Coronary artery (tissue), 2 donors: ENCODE data around the gene CFAP299.

Experiments
- DNase-seq: peaks from one replicate; pipeline ENCODE4 v3.0.0-alpha.2; 2017; ENCODE audit warnings: low spot score
- H3K27ac ChIP-seq, 2 donors: fragments of 200-600 bp; sonication (generic); one replicate each; pipeline ENCODE4 v1.5.1; 2016 to 2019
- H3K4me3 ChIP-seq: fragments of 200-600 bp; sonication (generic); 2 replicates; pipeline ENCODE4 v1.5.1; 2016; ENCODE audit warnings: mild to moderate bottlenecking, moderate library complexity
- TF ChIP-seq, protein P1 (sequence below): fragments of 200-600 bp; sonication (generic); IDR thresholded peaks from one replicate; pipeline ENCODE4 v1.5.1; 2019; ENCODE audit warnings: antibody characterized with exemption

The CFAP299 gene

DNA sequence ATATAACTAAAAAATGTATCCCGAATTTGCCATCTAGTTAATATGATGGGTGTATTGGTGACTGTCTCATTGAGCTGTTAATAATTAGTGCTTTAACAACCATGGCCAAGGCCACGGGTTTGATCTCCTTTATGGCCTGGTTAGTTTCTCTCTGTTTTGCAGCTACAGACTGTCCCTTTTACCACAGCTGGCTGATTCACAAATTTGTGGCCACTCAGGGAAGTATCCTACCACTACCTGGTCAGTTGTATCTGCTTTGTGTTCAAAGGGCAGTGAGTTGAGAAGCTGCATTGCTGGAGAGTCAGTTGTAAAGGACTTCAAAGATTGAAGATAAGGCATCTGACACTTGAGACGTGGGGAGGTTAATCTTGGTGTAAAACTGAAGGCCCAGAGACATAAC is 475.9 kb downstream of the CFAP299 start:
- no peak overlapping the region for H3K4me3 ChIP-seq
- TF ChIP-seq, protein P1, sequence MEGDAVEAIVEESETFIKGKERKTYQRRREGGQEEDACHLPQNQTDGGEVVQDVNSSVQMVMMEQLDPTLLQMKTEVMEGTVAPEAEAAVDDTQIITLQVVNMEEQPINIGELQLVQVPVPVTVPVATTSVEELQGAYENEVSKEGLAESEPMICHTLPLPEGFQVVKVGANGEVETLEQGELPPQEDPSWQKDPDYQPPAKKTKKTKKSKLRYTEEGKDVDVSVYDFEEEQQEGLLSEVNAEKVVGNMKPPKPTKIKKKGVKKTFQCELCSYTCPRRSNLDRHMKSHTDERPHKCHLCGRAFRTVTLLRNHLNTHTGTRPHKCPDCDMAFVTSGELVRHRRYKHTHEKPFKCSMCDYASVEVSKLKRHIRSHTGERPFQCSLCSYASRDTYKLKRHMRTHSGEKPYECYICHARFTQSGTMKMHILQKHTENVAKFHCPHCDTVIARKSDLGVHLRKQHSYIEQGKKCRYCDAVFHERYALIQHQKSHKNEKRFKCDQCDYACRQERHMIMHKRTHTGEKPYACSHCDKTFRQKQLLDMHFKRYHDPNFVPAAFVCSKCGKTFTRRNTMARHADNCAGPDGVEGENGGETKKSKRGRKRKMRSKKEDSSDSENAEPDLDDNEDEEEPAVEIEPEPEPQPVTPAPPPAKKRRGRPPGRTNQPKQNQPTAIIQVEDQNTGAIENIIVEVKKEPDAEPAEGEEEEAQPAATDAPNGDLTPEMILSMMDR: no peak
- no peak for DNase-seq
- H3K27ac ChIP-seq: no peak overlapping the region

DNA sequence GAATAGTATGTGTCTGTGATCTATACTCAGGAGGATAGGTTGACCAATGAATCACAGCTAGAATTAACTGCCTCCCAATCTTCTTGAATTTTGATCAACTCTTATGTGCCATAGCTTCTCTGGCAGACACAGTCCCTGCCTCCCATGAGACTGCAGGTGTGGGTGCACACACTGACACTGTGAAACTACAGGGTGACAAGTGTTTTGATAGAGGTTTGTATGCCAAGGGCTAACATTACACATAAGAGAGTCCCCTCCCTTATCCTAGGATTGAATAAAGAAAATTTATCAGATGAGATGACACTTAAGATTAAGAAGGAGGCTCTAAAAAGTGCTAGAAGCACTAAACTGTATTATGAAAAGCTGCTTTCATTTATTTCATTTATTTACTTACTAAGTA is 476.6 kb downstream of the CFAP299 start:
- Histone ChIP-seq H3K27ac (no peak overlapping the region), H3K4me3 (no peak overlapping the region)
- DNase-seq: no peak
- TF ChIP-seq, protein P1: no peak

DNA sequence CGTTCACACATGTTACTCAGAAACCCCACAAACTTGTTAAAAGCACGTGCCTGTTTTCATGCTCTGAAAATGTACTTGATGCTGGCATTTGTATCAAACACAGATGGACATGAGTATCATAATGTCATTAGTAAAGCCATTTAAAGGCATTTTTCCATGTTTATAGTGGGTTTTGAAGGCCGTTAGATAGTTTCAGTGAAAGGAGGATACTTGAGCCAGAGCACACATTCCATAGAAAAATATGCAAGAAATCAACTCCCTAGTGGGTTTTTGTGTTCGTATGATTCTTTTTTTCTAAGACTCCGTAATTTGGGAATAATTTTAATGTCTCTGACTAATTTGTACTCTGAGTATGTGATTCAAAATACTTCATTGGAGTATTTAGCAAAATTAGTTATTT is 478.7 kb downstream of the CFAP299 start:
- Histone ChIP-seq H3K27ac (no peak overlapping the region), H3K4me3 (no peak overlapping the region)
- TF ChIP-seq, protein P1: no peak
- no peak for DNase-seq

DNA sequence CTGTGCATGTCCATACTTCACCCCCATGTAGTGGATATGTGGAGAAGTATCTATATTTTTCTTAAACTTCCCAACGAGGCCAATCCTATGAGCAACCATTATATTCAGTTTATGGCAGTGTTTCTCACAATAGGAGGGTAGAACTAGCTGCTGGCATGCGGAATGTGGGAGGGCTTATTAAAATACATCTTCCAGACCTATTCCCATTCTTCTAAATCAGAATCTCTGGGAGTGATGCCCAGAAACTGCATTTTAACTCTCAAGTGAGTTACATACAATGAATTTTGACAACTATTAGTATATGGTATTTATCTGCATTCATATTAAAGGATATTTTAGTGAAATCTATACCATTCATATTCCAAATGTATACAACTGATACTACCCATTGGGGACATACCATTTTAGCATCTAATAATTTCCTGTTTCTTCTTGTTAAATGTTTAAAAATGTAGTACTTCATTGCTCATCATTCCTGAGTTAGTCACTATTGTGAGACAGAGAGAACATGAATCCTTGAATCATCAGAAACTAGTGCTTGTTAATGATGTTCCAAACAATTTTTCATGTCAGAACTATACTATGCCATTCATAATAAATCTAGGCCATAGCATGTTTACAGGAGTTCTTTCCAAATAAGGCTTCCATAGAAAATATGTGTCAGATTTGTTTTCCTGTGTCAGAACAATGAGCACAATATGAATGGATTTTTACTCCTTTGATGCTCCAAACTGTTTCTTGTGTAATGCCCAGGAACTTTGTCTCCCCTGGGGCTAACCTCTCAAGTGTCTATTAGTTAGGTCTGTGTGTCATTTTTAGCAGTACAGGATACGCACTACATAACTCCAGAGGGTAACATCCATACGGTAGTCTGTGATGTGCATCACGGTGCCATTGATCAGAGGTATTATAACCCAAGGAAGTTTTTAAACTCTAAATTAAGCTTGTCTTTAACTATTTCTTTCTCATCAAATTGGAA is 496.1 kb downstream of the CFAP299 start:
- DNase-seq: no peak
- TF ChIP-seq, protein P1: no peak
- Histone ChIP-seq H3K27ac (no peak overlapping the region), H3K4me3 (no peak overlapping the region)

DNA sequence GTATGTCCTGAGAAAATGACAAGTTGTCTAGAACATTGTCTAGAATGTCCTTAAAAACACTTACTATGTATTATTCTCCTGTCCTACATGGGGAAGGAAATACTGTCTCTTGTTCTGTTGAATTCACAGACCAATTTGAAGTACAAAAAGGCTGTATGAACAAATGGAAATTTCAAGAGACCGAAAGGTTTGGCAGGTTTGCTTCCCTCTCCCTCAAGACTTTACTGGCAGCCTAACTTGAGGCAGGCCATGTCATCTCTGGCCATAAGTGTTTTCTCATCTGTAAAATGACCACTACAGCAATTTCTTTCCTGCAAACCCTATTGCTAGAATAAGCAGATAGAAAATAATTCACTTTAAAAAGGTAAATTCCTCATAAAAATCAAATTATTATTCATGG is 503.8 kb downstream of the CFAP299 start:
- DNase-seq: no peak
- TF ChIP-seq, protein P1: no peak
- no peak overlapping the region for H3K4me3 ChIP-seq

DNA sequence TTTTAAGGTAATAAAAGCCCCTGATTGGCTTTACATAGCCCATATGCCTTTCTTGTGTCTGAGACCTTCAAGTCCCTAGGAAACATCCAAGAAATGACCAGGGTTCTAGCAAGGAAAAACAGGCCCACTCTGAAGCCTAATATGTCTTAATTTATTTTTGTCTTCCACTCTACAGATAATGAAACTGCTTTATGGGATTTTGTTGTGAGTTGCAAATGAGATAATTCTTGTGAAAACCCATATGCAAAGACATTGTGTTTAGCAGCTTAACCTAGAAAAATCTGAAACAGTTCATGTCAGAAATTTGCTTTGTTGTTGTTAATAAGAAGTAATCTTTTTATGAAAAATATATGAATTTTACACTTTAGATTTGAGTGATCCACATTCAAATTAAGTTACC is 504.3 kb downstream of the CFAP299 start:
- no peak for DNase-seq
- Histone ChIP-seq H3K4me3 (no peak overlapping the region), H3K27ac (no peak overlapping the region)
- TF ChIP-seq, protein P1: no peak

More for the DNA sequence above, 503.8 kb downstream of the CFAP299 start:
- H3K27ac ChIP-seq: no peak overlapping the region

DNA sequence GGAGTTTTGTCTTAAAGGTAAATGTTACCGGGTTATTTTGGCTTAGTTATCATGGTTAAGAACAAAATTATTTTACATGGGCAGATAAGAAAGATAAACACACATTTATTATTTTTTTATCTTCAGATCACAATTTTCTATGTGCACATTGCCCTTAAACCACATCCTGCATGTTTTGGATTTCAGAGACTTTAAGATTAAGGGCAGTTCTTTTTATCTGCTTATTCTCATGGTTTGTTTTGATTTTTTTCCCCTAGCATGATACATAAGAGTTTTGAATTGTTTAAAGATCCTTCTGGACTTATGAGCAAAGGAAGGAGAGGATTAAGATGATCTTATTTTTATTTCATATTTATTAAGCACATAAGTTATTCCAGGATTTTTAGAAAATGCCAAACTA is 504.9 kb downstream of the CFAP299 start:
- no peak overlapping the region for H3K27ac ChIP-seq
- no peak for DNase-seq
- TF ChIP-seq, protein P1: no peak
- H3K4me3 ChIP-seq: no peak overlapping the region
